ENCODE measurements around the gene CROCC2. TPM values are rescaled to one million over a fixed set of nuclear protein-coding genes. Genes with fewer than 3 reads are reported as not detected.

Gene CROCC2
- polyA plus RNA-seq (2011; rRNA removed) = not detected in 2 replicates
- polyA minus RNA-seq (2011; rRNA and poly(A)+ RNA removed) = not detected in 2 replicates

- CTCF ChIA-PET = interaction anchor here (1.8 kb wide), 1 partner anchor 8 kb away, joined by 4 read pairs; no protein-coding TSS in a partner anchor
- POLR2A ChIA-PET = no interaction called here
- Histone ChIP-seq H3K27me3 (ENCODE audit: control insufficient read depth, insufficient read depth, low read length) (peaks cover 11% of the 10 kb centered on the region), H3K4me3 (ENCODE audit: low read depth, low read length) (no peak within 1 kb of the TSS), H3K36me3 (ENCODE audit: control insufficient read depth, insufficient read depth, low read length) (no peaks in the 10 kb centered on the region)
- TF ChIP-seq CTCF (IDR thresholded peaks at IDR 0.05; ENCODE audit: insufficient read depth, low read depth, low read length) = no peak
- no peak for DNase-seq (ENCODE audit: low read depth)
Observed at GRCh38 chr2:240906141-240906910, at the start of gene CROCC2. Gene CROCC2, plus strand, starts transcription at chr2:240906336. Its CDS starts 178 bp downstream, at chr2:240906514.

- Histone ChIP-seq H3K4me3 (ENCODE audit: low read depth, low read length) (no peak overlapping the region), H3K36me3 (ENCODE audit: control insufficient read depth, insufficient read depth, low read length) (no peaks in the 10 kb centered on the region), H3K27me3 (ENCODE audit: control insufficient read depth, insufficient read depth, low read length) (peaks cover 4% of the 10 kb centered on the region)
- CTCF ChIA-PET = interaction anchor here (0.6 to 1.3 kb wide), 3 partner anchors 17 to 531 kb away, joined by 3 to 4 read pairs (median 3); no protein-coding TSS in a partner anchor
- POLR2A ChIA-PET = no interaction called here
- DNase-seq (ENCODE audit: low read depth) = no peak
- no peak for TF ChIP-seq CTCF (IDR thresholded peaks at IDR 0.05; ENCODE audit: insufficient read depth, low read depth, low read length)
Observed at GRCh38 chr2:240857039-240858008, 48.8 kb upstream of the CROCC2 start.

- Histone ChIP-seq H3K27me3 (ENCODE audit: control insufficient read depth, insufficient read depth, low read length) (peaks cover 4% of the 10 kb centered on the region), H3K36me3 (ENCODE audit: control insufficient read depth, insufficient read depth, low read length) (no peaks in the 10 kb centered on the region), H3K4me3 (ENCODE audit: low read depth, low read length) (no peak overlapping the region)
- DNase-seq (ENCODE audit: low read depth) = no peak
- POLR2A ChIA-PET = no interaction called here
- CTCF ChIA-PET = interaction anchor here (0.6 to 1.3 kb wide), 3 partner anchors 18 to 530 kb away, joined by 3 to 4 read pairs (median 3); no protein-coding TSS in a partner anchor
- TF ChIP-seq CTCF (IDR thresholded peaks at IDR 0.05; ENCODE audit: insufficient read depth, low read depth, low read length) = no peak
Observed at GRCh38 chr2:240858321-240858720, 47.8 kb upstream of the CROCC2 start.

GRCh38 chr2:240858871-240859270 lies 47.3 kb upstream of the CROCC2 start:
- no peak for TF ChIP-seq CTCF (IDR thresholded peaks at IDR 0.05; ENCODE audit: insufficient read depth, low read depth, low read length)
- Histone ChIP-seq H3K4me3 (ENCODE audit: low read depth, low read length) (no peak overlapping the region), H3K36me3 (ENCODE audit: control insufficient read depth, insufficient read depth, low read length) (no peaks in the 10 kb centered on the region), H3K27me3 (ENCODE audit: control insufficient read depth, insufficient read depth, low read length) (peaks cover 6% of the 10 kb centered on the region)
- CTCF ChIA-PET = interaction anchor here (2.2 to 3.4 kb wide), 2 partner anchors 7 to 19 kb away, joined by 9 to 18 read pairs; no protein-coding TSS in a partner anchor
- no peak for DNase-seq (ENCODE audit: low read depth)
- POLR2A ChIA-PET = no interaction called here
